Nephron (organoid): ENCODE measurements around the gene RAX2.

Source experiments
- H3K27ac Mint-ChIP-seq, 3 experiments: 2 replicates each; pipeline ENCODE4 v1.8.0; 2020; ENCODE audit warnings: mixed read lengths in 3 of 3, mild to moderate bottlenecking in 2 of 3, moderate library complexity in 1 of 3
- H3K27me3 Mint-ChIP-seq: 2 replicates; pipeline ENCODE4 v1.8.0; 2021; ENCODE audit warnings: low read depth, mild to moderate bottlenecking, moderate library complexity, mixed read lengths
- H3K36me3 Mint-ChIP-seq: 2 replicates; pipeline ENCODE4 v1.8.0; 2020; ENCODE audit warnings: low read depth, mixed read lengths
- H3K4me1 Mint-ChIP-seq: 2 replicates; pipeline ENCODE4 v1.8.0; 2020; ENCODE audit warnings: mixed read lengths
- H3K4me3 Mint-ChIP-seq, 3 experiments: 2 replicates each; pipeline ENCODE4 v1.8.0; 2020; ENCODE audit warnings: mild to moderate bottlenecking in 3 of 3, mixed read lengths in 3 of 3, moderate library complexity in 2 of 3
- H3K9me3 Mint-ChIP-seq: 2 replicates; pipeline ENCODE4 v1.8.0; 2020; ENCODE audit warnings: mixed read lengths
- CTCF ChIP-seq, 3 experiments: fragments of 200-600 bp; sonication (generic); IDR thresholded peaks; one replicate each; pipeline ENCODE4 v1.5.0; 2021; ENCODE audit warnings: antibody characterized with exemption in 3 of 3; ENCODE audit not compliant: unreplicated experiment in 3 of 3

Gene RAX2

DNA sequence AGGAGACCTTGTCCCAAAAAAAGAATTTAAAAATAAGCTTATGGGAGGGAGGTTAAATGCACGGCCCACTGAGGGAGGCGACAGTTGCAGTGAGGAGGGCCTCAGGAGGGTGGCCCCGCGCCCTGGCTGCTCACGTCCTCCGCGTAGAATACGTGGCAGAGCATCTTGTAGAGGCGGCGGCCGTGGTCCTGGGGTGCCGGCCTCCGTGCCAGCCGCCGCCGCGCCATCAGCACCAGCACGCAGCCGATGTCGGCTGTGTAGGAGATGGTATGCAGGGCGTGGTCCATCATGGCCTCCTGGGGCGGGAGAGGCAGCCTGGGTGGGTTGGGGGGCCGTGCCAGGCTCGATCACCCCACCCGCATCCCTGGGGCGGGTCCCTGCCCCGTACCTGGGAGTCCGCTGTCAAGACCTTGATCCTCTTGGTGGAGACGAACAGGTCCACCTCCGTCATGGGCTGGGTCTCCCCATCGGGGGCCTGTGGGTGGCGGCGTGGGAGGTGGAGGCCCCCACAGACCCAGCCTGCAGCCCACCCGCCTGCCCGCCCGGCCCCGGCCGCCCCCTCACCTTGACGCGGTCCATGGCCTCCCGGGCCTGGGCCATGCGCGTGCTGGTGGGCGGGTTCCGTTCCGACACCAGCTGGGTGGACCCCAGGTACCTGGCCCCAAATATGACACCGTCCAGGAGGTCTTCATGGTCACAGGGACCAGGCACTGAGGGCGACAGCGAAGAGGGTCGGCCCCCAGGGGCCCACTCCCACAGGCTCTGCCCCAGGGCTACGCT lies 18.2 kb downstream of the RAX2 start:
- H3K27me3 Mint-ChIP-seq, result no peaks in the 10 kb centered on the region
- TF ChIP-seq CTCF (IDR thresholded peaks at IDR 0.05; ENCODE audit: unreplicated experiment in 3 of 3), result no peak
- H3K4me3 Mint-ChIP-seq, result no peak overlapping the region
- H3K4me1 Mint-ChIP-seq, result no peaks in the 10 kb centered on the region
- peaks cover 28% of the 10 kb centered on the region for H3K36me3 Mint-ChIP-seq
- no peak overlapping the region for H3K27ac Mint-ChIP-seq
- no peaks in the 10 kb centered on the region for H3K9me3 Mint-ChIP-seq

DNA sequence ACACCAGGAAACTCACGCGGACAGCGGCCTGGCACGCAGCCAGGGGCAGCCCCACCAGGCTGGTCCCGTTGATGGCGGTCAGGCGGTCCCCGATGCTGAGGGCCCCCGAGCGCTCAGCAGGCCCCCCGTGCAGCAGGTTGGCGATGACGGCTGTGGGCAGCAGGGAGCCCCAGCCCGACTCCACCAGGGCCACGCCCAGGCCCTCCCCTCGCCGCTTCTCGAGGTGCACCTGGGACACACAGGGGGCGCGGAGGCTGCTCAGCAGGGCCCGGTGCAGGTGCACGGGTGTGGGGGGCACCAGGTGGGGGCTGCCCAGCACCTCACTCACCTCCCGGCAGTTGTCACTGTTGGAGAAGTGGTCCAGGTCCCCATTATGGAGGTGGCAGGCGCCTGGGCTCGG lies 19.5 kb downstream of the RAX2 start:
- no peak for TF ChIP-seq CTCF (IDR thresholded peaks at IDR 0.05; ENCODE audit: unreplicated experiment in 3 of 3)
- H3K4me3 Mint-ChIP-seq, result no peak overlapping the region
- H3K4me1 Mint-ChIP-seq, result no peaks in the 10 kb centered on the region
- H3K27me3 Mint-ChIP-seq, result no peaks in the 10 kb centered on the region
- H3K9me3 Mint-ChIP-seq, result no peaks in the 10 kb centered on the region
- no peak overlapping the region for H3K27ac Mint-ChIP-seq
- peaks cover 28% of the 10 kb centered on the region for H3K36me3 Mint-ChIP-seq

DNA sequence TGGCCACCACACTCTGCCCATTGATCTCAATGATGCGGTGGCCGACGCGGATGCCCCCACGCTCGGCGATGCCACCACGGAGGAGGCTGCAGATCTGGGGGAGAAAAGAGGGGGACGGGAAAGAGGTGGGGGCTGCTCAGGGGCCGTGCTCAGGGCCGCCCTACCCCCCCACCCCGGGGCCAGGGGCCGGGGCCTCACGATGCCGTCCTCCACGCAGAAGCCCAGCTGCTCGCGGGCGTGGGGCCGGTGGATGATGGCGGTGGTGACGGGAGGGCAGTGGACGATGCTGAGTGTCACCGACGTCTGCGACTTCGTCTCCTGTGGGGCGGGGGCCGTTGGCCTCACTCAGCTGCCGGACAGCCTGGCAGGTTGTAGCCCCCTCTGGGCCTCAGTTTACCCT lies 20.8 kb downstream of the RAX2 start:
- no peak for TF ChIP-seq CTCF (IDR thresholded peaks at IDR 0.05; ENCODE audit: unreplicated experiment in 3 of 3)
- H3K27ac Mint-ChIP-seq, result no peak overlapping the region
- peaks cover 4% of the 10 kb centered on the region for H3K27me3 Mint-ChIP-seq
- no peak overlapping the region for H3K4me3 Mint-ChIP-seq
- no peaks in the 10 kb centered on the region for H3K9me3 Mint-ChIP-seq
- no peaks in the 10 kb centered on the region for H3K4me1 Mint-ChIP-seq
- H3K36me3 Mint-ChIP-seq, result peaks cover 25% of the 10 kb centered on the region

- Mint-ChIP-seq H3K27ac (no peak overlapping the region), H3K4me1 (no peaks in the 10 kb centered on the region), H3K4me3 (no peak overlapping the region), H3K27me3 (peaks cover 5% of the 10 kb centered on the region), H3K36me3 (peaks cover 20% of the 10 kb centered on the region), H3K9me3 (no peaks in the 10 kb centered on the region)
- no peak for TF ChIP-seq CTCF (IDR thresholded peaks at IDR 0.05; ENCODE audit: unreplicated experiment in 3 of 3)
These were observed 21.8 kb downstream of the RAX2 start for GRCh38 chr19:3750211-3750610.

- Mint-ChIP-seq H3K27me3 (peaks cover 5% of the 10 kb centered on the region), H3K27ac (no peak overlapping the region), H3K36me3 (peaks cover 14% of the 10 kb centered on the region), H3K4me1 (no peaks in the 10 kb centered on the region), H3K4me3 (no peak overlapping the region), H3K9me3 (no peaks in the 10 kb centered on the region)
- no peak for TF ChIP-seq CTCF (IDR thresholded peaks at IDR 0.05; ENCODE audit: unreplicated experiment in 3 of 3)
These were observed 23.1 kb downstream of the RAX2 start for GRCh38 chr19:3748965-3749364.
